Gastrocnemius medialis (tissue), 4 donors: ENCODE data around the gene RHOC.

Experiments
- CTCF ChIP-seq, 5 experiments: fragments of 450-650 bp in 3 of 5; fragments of 200-600 bp in 2 of 5; sonication (generic) in 2 of 5; IDR thresholded peaks in 4 of 5; conservative IDR thresholded peaks in 1 of 5; 1 replicate in 4 of 5; 2 replicates in 1 of 5; pipeline ENCODE4 v1.5.1; 2016 to 2019; ENCODE audit warnings: antibody characterized with exemption in 5 of 5, mild to moderate bottlenecking in 3 of 5, moderate library complexity in 3 of 5
- POLR2A ChIP-seq, 2 donors: fragments of 450-650 bp; IDR thresholded peaks; one replicate each; pipeline ENCODE4 v1.6.1; 2017; ENCODE audit warnings: antibody characterized with exemption in 2 of 2, mild to moderate bottlenecking in 2 of 2, moderate library complexity in 2 of 2

- TF ChIP-seq CTCF (IDR thresholded peaks at IDR 0.05 in 4 of 5, conservative IDR thresholded peaks at IDR 0.05 in 1 of 5) (no peak), POLR2A (IDR thresholded peaks at IDR 0.05) (no peak)
Measured at GRCh38 chr1:112693821-112694220, 13.1 kb downstream of the RHOC start.
